GM18499 (cell line): Measurements from ENCODE around the gene SMURF2.
"Not testable (repeated sequence)": the region's sequence is repeated elsewhere in the genome, so short reads cannot be mapped to it uniquely, and the experiment has no call there.

Experiments used
- ATAC-seq: cut with Tn5 transposase; IDR thresholded peaks from one replicate; pipeline ENCODE4 v1.9.1; 2021; ENCODE audit warnings: moderate number of reproducible peaks; ENCODE audit not compliant: insufficient read depth, unreplicated experiment

SMURF2 gene

GRCh38 chr17:64661976-64662773 is at the start of gene SMURF2:
TSS of gene SMURF2 (minus strand) at chr17:64662307. CDS start at chr17:64661880, 427 bp downstream.
- peak; percentile 48 for ATAC-seq

GRCh38 chr17:64709481-64709880 is 47.4 kb upstream of the SMURF2 start:
- ATAC-seq: no peak

GRCh38 chr17:64707050-64707591 is 45.0 kb upstream of the SMURF2 start:
- ATAC-seq: no peak

GRCh38 chr17:64706224-64707049 is 44.3 kb upstream of the SMURF2 start:
- ATAC-seq: no peak

GRCh38 chr17:64702815-64703214 is 40.7 kb upstream of the SMURF2 start:
- ATAC-seq: no peak

GRCh38 chr17:64698725-64699124 is 36.6 kb upstream of the SMURF2 start:
- no peak for ATAC-seq

- no peak for ATAC-seq
These were observed 32.1 kb upstream of the SMURF2 start for GRCh38 chr17:64694207-64694606.

- ATAC-seq: no peak
These were observed 30.1 kb upstream of the SMURF2 start for GRCh38 chr17:64692187-64692586.

- no peak for ATAC-seq
These were observed 27.0 kb upstream of the SMURF2 start for GRCh38 chr17:64689106-64689505.

- ATAC-seq: no peak
These were observed 26.4 kb upstream of the SMURF2 start for GRCh38 chr17:64688481-64688880.

- no peak for ATAC-seq
These were observed 25.9 kb upstream of the SMURF2 start for GRCh38 chr17:64687961-64688360.

- ATAC-seq: no peak
These were observed 25.3 kb upstream of the SMURF2 start for GRCh38 chr17:64687376-64687775.

- ATAC-seq: no peak
These were observed 24.6 kb upstream of the SMURF2 start for GRCh38 chr17:64686705-64687104.

GRCh38 chr17:64685705-64686104 is 23.6 kb upstream of the SMURF2 start:
- no peak for ATAC-seq

- ATAC-seq: no peak
These were observed 21.7 kb upstream of the SMURF2 start for GRCh38 chr17:64683796-64684195.

- ATAC-seq: no peak
These were observed 20.4 kb upstream of the SMURF2 start for GRCh38 chr17:64682261-64683181.

GRCh38 chr17:64679710-64680216 is 17.7 kb upstream of the SMURF2 start:
- ATAC-seq: no peak

- no peak for ATAC-seq
These were observed 14.7 kb upstream of the SMURF2 start for GRCh38 chr17:64676763-64677162.

- not testable (repeated sequence) for ATAC-seq
These were observed 8.9 kb upstream of the SMURF2 start for GRCh38 chr17:64670843-64671590.
